ENCODE data around the gene HORMAD2. TPM values are rescaled to one million over a fixed set of nuclear protein-coding genes. Genes with fewer than 3 reads are reported as not detected.

The HORMAD2 gene
- total RNA-seq, 2 donors from 2014 or later: not detected

DNA sequence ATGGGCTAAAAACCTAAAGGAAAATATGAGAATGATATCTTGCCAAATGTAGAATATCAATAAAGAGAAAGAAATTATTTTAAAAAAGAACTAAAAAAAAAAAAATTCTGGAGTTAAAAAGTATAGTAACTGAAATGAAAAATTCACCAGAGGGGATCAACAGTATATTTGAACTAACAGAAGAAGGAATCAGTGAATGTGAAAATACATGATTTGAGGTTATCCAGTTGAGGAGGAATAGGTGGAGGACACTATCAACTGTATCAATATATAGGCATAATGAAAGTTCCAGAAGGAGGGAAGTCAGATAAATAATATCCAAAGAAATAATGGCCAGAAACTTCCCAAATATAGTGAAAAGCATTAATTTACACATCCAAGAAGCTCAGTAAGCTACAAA is 16.1 kb upstream of the HORMAD2 start:
- ATAC-seq (ENCODE audit: insufficient number of reproducible peaks, low FRiP score, low read depth): no peak

DNA sequence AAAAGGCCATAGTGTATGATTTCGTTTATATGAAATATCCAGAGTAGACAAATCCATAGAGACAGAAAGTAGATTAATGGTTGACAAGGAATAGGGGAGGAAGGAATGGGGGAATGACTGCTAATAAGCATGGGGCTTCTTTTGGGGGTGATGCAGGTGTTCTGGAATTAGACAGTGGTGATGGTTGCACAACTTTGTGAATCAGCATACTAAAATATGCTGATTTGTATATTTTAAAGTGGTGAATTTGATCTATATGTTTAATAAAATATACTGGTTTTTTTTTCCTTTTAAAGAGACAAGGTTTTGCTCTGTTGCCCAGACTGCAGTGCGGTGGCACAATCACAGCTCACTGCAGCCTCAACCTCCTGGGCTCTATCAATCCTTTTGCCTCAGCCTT is 6.5 kb upstream of the HORMAD2 start:
- H3K36me3 ChIP-seq: no peaks in the 10 kb centered on the region
- no peaks in the 10 kb centered on the region for H3K9me3 ChIP-seq
- no peaks in the 10 kb centered on the region for H3K27me3 ChIP-seq (replicated peaks; ENCODE audit: insufficient read depth)
- TF ChIP-seq, protein P1, sequence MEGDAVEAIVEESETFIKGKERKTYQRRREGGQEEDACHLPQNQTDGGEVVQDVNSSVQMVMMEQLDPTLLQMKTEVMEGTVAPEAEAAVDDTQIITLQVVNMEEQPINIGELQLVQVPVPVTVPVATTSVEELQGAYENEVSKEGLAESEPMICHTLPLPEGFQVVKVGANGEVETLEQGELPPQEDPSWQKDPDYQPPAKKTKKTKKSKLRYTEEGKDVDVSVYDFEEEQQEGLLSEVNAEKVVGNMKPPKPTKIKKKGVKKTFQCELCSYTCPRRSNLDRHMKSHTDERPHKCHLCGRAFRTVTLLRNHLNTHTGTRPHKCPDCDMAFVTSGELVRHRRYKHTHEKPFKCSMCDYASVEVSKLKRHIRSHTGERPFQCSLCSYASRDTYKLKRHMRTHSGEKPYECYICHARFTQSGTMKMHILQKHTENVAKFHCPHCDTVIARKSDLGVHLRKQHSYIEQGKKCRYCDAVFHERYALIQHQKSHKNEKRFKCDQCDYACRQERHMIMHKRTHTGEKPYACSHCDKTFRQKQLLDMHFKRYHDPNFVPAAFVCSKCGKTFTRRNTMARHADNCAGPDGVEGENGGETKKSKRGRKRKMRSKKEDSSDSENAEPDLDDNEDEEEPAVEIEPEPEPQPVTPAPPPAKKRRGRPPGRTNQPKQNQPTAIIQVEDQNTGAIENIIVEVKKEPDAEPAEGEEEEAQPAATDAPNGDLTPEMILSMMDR (IDR thresholded peaks at IDR 0.05): no peak
- H3K4me1 ChIP-seq (ENCODE audit: control insufficient read depth in 1 of 2, low read depth in 2 of 2): no peaks in the 10 kb centered on the region
- no peak overlapping the region for H3K27ac ChIP-seq
- no peak for DNase-seq (ENCODE audit: low spot score)
- H3K4me3 ChIP-seq: no peak overlapping the region
- no peak for ATAC-seq (ENCODE audit: insufficient number of reproducible peaks, low FRiP score, low read depth)

More for the DNA sequence above, 16.1 kb upstream of the HORMAD2 start:
- Histone ChIP-seq H3K4me1 (ENCODE audit: control insufficient read depth in 1 of 2, low read depth in 2 of 2) (no peaks in the 10 kb centered on the region), H3K36me3 (no peaks in the 10 kb centered on the region), H3K27ac (no peak overlapping the region), H3K9me3 (peaks cover 10% of the 10 kb centered on the region), H3K4me3 (no peak overlapping the region), H3K27me3 (replicated peaks; ENCODE audit: insufficient read depth) (no peaks in the 10 kb centered on the region)
- TF ChIP-seq, protein P1 (IDR thresholded peaks at IDR 0.05): no peak
- DNase-seq (ENCODE audit: low spot score): no peak

DNA sequence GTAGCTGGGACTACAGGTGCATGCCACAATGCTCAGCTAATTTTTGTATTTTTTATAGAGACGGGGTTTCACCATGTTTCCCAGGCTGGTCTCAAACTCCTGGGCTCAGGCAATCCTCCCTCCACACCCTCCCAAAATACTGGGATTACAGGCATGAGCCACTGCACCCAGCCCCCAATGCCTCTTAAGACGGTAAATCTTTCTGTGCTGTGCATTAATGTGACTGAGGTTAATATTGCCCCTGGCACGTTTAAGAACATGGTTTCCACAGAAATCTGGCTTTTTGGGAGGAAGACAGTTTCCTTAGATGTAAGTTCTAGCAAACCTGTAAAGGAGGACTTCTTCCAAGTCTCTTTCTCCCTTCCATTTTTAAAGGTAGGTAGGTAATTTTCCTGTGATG is 6.1 kb upstream of the HORMAD2 start:
- no peak overlapping the region for H3K4me3 ChIP-seq
- DNase-seq (ENCODE audit: low spot score) (no peak), ATAC-seq (ENCODE audit: insufficient number of reproducible peaks, low FRiP score, low read depth) (no peak)
- H3K9me3 ChIP-seq: no peaks in the 10 kb centered on the region
- TF ChIP-seq, protein P1 (IDR thresholded peaks at IDR 0.05): no peak
- no peaks in the 10 kb centered on the region for H3K36me3 ChIP-seq
- no peak overlapping the region for H3K27ac ChIP-seq
- no peaks in the 10 kb centered on the region for H3K4me1 ChIP-seq (ENCODE audit: control insufficient read depth in 1 of 2, low read depth in 2 of 2)
- no peaks in the 10 kb centered on the region for H3K27me3 ChIP-seq (replicated peaks; ENCODE audit: insufficient read depth)

DNA sequence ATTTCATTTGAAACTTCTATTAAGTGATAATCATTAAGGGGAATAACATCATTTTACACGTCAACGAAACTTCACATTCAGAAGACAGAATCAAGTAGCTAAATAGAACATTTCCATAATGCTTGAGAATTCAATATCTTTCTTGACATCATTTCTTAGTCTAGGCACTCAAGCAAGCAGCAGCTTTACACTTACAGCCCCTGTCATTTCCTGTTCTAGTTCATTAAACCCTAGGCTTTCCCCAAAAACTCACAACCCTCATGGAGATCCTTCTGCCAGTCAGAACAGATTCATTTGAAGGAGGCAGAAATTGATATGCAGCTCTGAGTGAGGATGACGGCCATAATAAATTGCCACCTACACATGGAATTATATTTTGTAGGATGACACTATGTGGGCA is 5.3 kb upstream of the HORMAD2 start:
- H3K4me1 ChIP-seq (ENCODE audit: control insufficient read depth in 1 of 2, low read depth in 2 of 2): peaks cover 0 to 2% of the 10 kb centered on the region in 2 donors
- no peak for ATAC-seq (ENCODE audit: insufficient number of reproducible peaks, low FRiP score, low read depth)
- no peak overlapping the region for H3K27ac ChIP-seq
- no peaks in the 10 kb centered on the region for H3K27me3 ChIP-seq (replicated peaks; ENCODE audit: insufficient read depth)
- no peak overlapping the region for H3K4me3 ChIP-seq
- no peaks in the 10 kb centered on the region for H3K36me3 ChIP-seq
- H3K9me3 ChIP-seq: no peaks in the 10 kb centered on the region
- no peak for DNase-seq (ENCODE audit: low spot score)
- TF ChIP-seq, protein P1 (IDR thresholded peaks at IDR 0.05): no peak

DNA sequence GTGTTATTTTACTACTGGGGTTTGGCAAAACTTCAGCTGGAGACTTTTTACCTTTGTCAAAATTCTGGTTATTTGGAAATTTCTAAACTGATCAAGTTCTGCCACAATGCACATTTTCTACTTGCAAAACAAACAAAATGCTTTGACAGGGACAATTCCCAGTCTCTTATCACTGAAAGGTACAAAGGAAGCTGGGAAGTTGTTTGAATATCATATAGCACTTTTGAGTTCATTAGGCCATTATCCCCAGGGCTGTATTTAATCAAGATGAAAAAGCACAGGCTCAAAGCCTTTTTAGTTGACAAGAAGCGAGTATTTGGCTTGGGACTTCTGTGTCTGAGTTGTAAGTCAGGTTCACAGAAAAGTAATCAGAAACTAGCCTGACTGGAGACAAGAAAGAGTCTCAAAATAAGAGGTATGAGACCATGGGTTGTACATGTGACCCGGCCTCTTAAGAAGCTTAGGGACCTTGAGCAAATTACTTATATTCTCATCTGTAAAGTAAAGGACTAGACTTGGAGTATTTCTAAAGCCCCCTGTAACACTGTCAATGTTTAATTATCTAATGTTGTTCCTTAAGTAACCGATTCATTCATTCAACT is 2.9 kb upstream of the HORMAD2 start:
- Histone ChIP-seq H3K4me1 (ENCODE audit: control insufficient read depth in 1 of 2, low read depth in 2 of 2) (peaks cover 0 to 5% of the 10 kb centered on the region in 2 donors), H3K27me3 (replicated peaks; ENCODE audit: insufficient read depth) (no peaks in the 10 kb centered on the region), H3K36me3 (no peaks in the 10 kb centered on the region), H3K4me3 (no peak overlapping the region), H3K27ac (no peak overlapping the region), H3K9me3 (no peaks in the 10 kb centered on the region)
- DNase-seq (ENCODE audit: low spot score): no peak
- TF ChIP-seq, protein P1 (IDR thresholded peaks at IDR 0.05): no peak
- ATAC-seq (ENCODE audit: insufficient number of reproducible peaks, low FRiP score, low read depth): no peak

Measured in thoracic aorta (tissue), 2 donors.